Sciatic nerve (tissue), 2 donors: ENCODE measurements around the gene SH3TC1. TPM values are rescaled to one million over a fixed set of nuclear protein-coding genes. Genes with fewer than 3 reads are reported as not detected.

Experiments used
- ATAC-seq: fragments of 200-7000 bp; cut with Tn5 transposase; one replicate; pipeline ENCODE4 v1.9.1; 2020; ENCODE audit warnings: mild to moderate bottlenecking, moderate library complexity
- DNase-seq: peaks from one replicate; pipeline ENCODE4 v3.0.0-alpha.2; 2020; ENCODE audit warnings: low spot score
- intact Hi-C: fragments of 100-400 bp; cut with DNase I; formaldehyde crosslinking; loops from one replicate; pipeline ENCODE4 v1.14.2; 2022
- total RNA-seq: library from RNA; stranded (reverse); fragmentation: NEBNext Ultra II Directional; extraction: Animal tissue kit (Norgen Biotek cat#: 25700); gene quantifications from one replicate; pipeline ENCODE4 v1.2.1, GENCODE V29; 2021
- donor health status: DM: no; HTN: no; CAD: no.
- donor health status: DM: no; HTN: no; CAD: no.

SH3TC1 gene
- total RNA-seq, 1 donor from 2014 or later: 52.2 TPM

- ATAC-seq (no peak), DNase-seq (no peak)
- intact Hi-C loops: no loop called here
These were observed 4.5 kb upstream of the SH3TC1 start for GRCh38 chr4:8194306-8195242.

GRCh38 chr4:8195431-8195830, 3.7 kb upstream of the SH3TC1 start:
- no peak for DNase-seq
- intact Hi-C loops: no loop called here
- no peak for ATAC-seq

- intact Hi-C loops: no loop called here
- no peak for ATAC-seq
These were observed 3.1 kb upstream of the SH3TC1 start for GRCh38 chr4:8195841-8196458.

GRCh38 chr4:8197521-8197920, 1.6 kb upstream of the SH3TC1 start:
- intact Hi-C loops: no loop called here
- no peak for DNase-seq
- ATAC-seq: no peak

More at GRCh38 chr4:8195841-8196458, 3.1 kb upstream of the SH3TC1 start:
- no peak for DNase-seq

GRCh38 chr4:8198206-8198905, 734 bp upstream of the SH3TC1 start:
- DNase-seq (no peak), ATAC-seq (peak; percentile 1)
- intact Hi-C loops: no loop called here

GRCh38 chr4:8199594-8200301, 658 bp downstream of the SH3TC1 start:
- intact Hi-C loops: no loop called here
- ATAC-seq (peak; percentile 16), DNase-seq (no peak)

- DNase-seq (no peak), ATAC-seq (peak; percentile 56)
- intact Hi-C loops: no loop called here
These were observed 1.3 kb downstream of the SH3TC1 start for GRCh38 chr4:8200302-8200975.

- ATAC-seq: no peak
- intact Hi-C loops: no loop called here
These were observed 2.3 kb downstream of the SH3TC1 start for GRCh38 chr4:8201321-8201781.

GRCh38 chr4:8202108-8203051, 3.3 kb downstream of the SH3TC1 start:
- ATAC-seq (no peak), DNase-seq (no peak)
- intact Hi-C loops: no loop called here

More at GRCh38 chr4:8201321-8201781, 2.3 kb downstream of the SH3TC1 start:
- no peak for DNase-seq

GRCh38 chr4:8203052-8203401, 3.9 kb downstream of the SH3TC1 start:
- ATAC-seq (no peak), DNase-seq (no peak)
- intact Hi-C loops: no loop called here

- intact Hi-C loops: no loop called here
These were observed 4.7 kb downstream of the SH3TC1 start for GRCh38 chr4:8203817-8204216.

GRCh38 chr4:8204576-8205227, 5.6 kb downstream of the SH3TC1 start:
- DNase-seq (no peak), ATAC-seq (no peak)
- intact Hi-C loops: no loop called here

More at GRCh38 chr4:8203817-8204216, 4.7 kb downstream of the SH3TC1 start:
- ATAC-seq: no peak
- no peak for DNase-seq

- intact Hi-C loops: no loop called here
- no peak for DNase-seq
- no peak for ATAC-seq
These were observed 6.2 kb downstream of the SH3TC1 start for GRCh38 chr4:8205241-8205707.

- intact Hi-C loops: no loop called here
- no peak for DNase-seq
- no peak for ATAC-seq
These were observed 6.9 kb downstream of the SH3TC1 start for GRCh38 chr4:8205749-8206611.

GRCh38 chr4:8207314-8207713, 8.2 kb downstream of the SH3TC1 start:
- intact Hi-C loops: no loop called here
- DNase-seq (no peak), ATAC-seq (no peak)

GRCh38 chr4:8208565-8208964, 9.5 kb downstream of the SH3TC1 start:
- no peak for ATAC-seq
- no peak for DNase-seq
- intact Hi-C loops: no loop called here
